PC-3 (cell line): Measurements from ENCODE around the gene ADAMTSL1. TPM values are rescaled to one million over a fixed set of nuclear protein-coding genes. Genes with fewer than 3 reads are reported as not detected.

Experiments used
- ATAC-seq: fragments of 200-7000 bp; cut with Tn5 transposase; 2 replicates; pipeline ENCODE4 v1.9.1; 2020; ENCODE audit warnings: mild to moderate bottlenecking, moderate library complexity
- BruUV-seq: library from RNA; stranded (reverse); fragments of 400-500 nt; replicated peaks from 2 replicates; lab custom pipeline; 2021; lab: Mats Ljungman, UMichigan
- CTCF ChIA-PET: fragments of 300-600 bp; sonication (Branson Sonifier 250); formaldehyde crosslinking; loops from one replicate; lab custom pipeline; 2022; ENCODE audit warnings: antibody characterized with exemption; lab: Charles Lee
- POLR2A ChIA-PET: fragments of 300-600 bp; sonication (Branson Sonifier 250); formaldehyde crosslinking; loops from one replicate; lab custom pipeline; 2022; ENCODE audit warnings: antibody characterized with exemption; ENCODE audit not compliant: unreplicated experiment; lab: Charles Lee
- DNase-seq: peaks from one replicate; pipeline ENCODE4 v3.0.0-alpha.2; 2015
- H2AFZ ChIP-seq: fragments of 300-600 bp; sonication (generic); 2 replicates; pipeline ENCODE4 v1.6.0; 2016; ENCODE audit warnings: antibody characterized with exemption, low read length
- H3F3A ChIP-seq: fragments of 300-600 bp; sonication (generic); one replicate; pipeline ENCODE4 v1.6.0; 2017; ENCODE audit warnings: antibody characterized with exemption, low read length, control low read depth, mild to moderate bottlenecking; ENCODE audit not compliant: unreplicated experiment
- H3K27ac ChIP-seq: fragments of 300-600 bp; sonication (generic); 2 replicates; pipeline ENCODE4 v1.5.1; 2016; ENCODE audit warnings: mild to moderate bottlenecking, low read length
- H3K27me3 ChIP-seq: fragments of 300-600 bp; sonication (generic); 2 replicates; pipeline ENCODE4 v1.6.1; 2016; ENCODE audit warnings: low read length, mixed read lengths
- H3K36me3 ChIP-seq: fragments of 300-600 bp; sonication (generic); 2 replicates; pipeline ENCODE4 v1.6.1; 2016; ENCODE audit warnings: low read depth, mixed run types, low read length, mixed read lengths
- H3K4me1 ChIP-seq: fragments of 300-600 bp; sonication (generic); 2 replicates; pipeline ENCODE4 v1.5.1; 2016; ENCODE audit warnings: low read length; ENCODE audit not compliant: insufficient read depth
- H3K4me2 ChIP-seq: fragments of 300-600 bp; sonication (generic); 2 replicates; pipeline ENCODE4 v1.6.0; 2016; ENCODE audit warnings: low read length
- H3K4me3 ChIP-seq: fragments of 300-600 bp; sonication (generic); 2 replicates; pipeline ENCODE4 v1.5.1; 2016; ENCODE audit warnings: mild to moderate bottlenecking, low read length, mixed read lengths
- H3K79me2 ChIP-seq: fragments of 300-600 bp; sonication (generic); 2 replicates; pipeline ENCODE4 v1.6.1; 2017; ENCODE audit warnings: low read length, mixed read lengths
- H3K9ac ChIP-seq: fragments of 300-600 bp; sonication (generic); 2 replicates; pipeline ENCODE4 v1.6.0; 2016; ENCODE audit warnings: mild to moderate bottlenecking, low read length
- H3K9me2 ChIP-seq: fragments of 300-600 bp; sonication (generic); replicated peaks from 2 replicates; pipeline ENCODE4 v1.6.1; 2016; ENCODE audit warnings: mixed run types, low read length, mixed read lengths
- H3K9me3 ChIP-seq: fragments of 300-600 bp; sonication (generic); 2 replicates; pipeline ENCODE4 v1.6.1; 2016; ENCODE audit warnings: low read length, mixed read lengths
- H4K20me1 ChIP-seq: fragments of 300-600 bp; sonication (generic); 2 replicates; pipeline ENCODE4 v1.6.1; 2016; ENCODE audit warnings: low read length, mixed read lengths
- EZH2 ChIP-seq: fragments of 300-600 bp; sonication (generic); IDR thresholded peaks from one replicate; pipeline ENCODE4 v1.6.1; 2017; ENCODE audit warnings: antibody characterized with exemption, mild to moderate bottlenecking, low read length; ENCODE audit not compliant: unreplicated experiment
- EZH2phosphoT487 ChIP-seq: fragments of 300-600 bp; sonication (generic); IDR thresholded peaks from 2 replicates; pipeline ENCODE4 v1.6.1; 2018; ENCODE audit warnings: mild to moderate bottlenecking, antibody characterized with exemption, low read length, borderline replicate concordance
- intact Hi-C: fragments of 100-400 bp; cut with micrococcal nuclease; formaldehyde crosslinking; loops from 2 replicates; pipeline ENCODE4 v1.9.0; 2023
- total RNA-seq: library from RNA; depleted of rRNA; stranded (reverse); fragments of >200 nt; gene quantifications from 2 replicates; pipeline ENCODE4 v1.2.3, GENCODE V29; 2014
- TF ChIP-seq, protein P1 (sequence below): fragments of 300-600 bp; sonication (generic); conservative IDR thresholded peaks from 2 replicates; pipeline ENCODE4 v1.5.1; 2017; ENCODE audit warnings: antibody characterized with exemption, low read depth, mild to moderate bottlenecking, low read length

The ADAMTSL1 gene
- total RNA-seq, 1 experiment from 2014 or later, result 0.26 TPM

DNA sequence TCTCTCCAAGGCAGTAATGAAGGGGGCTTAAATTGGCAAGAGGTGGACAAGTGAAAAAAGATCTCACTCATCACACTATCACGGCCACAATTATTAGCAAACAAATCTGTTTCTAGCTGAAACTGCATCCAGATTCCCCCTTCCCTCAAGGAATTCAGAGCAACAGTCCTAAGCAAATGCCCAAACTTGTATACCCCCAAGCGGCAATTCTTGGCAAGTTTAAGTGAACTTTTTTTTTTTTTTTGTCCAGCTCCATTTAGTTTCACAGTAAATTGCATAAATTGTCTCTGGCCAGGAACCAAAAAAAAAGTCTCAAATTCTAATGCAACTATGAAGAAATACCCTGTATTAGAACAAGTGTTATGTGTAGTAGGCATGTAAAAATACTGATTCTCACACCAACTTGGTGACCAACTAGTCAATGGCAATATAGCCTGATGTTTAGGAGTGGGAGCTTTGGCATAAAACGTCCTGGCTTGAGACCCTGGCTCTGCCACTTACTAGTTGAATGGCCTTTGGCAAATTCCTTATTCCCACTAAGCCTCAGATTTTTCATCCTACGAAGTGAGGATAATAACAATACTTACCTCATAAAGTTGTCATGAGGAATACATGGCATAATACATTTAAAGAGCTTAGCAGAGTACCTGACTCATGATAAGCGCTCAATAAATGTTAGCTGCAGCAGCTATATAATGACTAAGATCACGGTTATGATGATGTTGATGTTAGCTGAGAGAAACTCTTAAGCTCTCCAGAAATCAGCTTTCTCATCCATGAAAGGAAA, 193.2 kb downstream of the ADAMTSL1 start:
- H3K4me1 ChIP-seq, result peaks cover 28% of the 10 kb centered on the region
- H4K20me1 ChIP-seq, result no peaks in the 10 kb centered on the region
- no peaks in the 10 kb centered on the region for H3K9me2 ChIP-seq
- DNase-seq (peak; percentile 55), ATAC-seq (peak; percentile 68)
- no peaks in the 10 kb centered on the region for H3K9me3 ChIP-seq
- no peaks in the 10 kb centered on the region for H3K27me3 ChIP-seq
- H3K36me3 ChIP-seq, result no peaks in the 10 kb centered on the region
- no peak overlapping the region for H3K4me3 ChIP-seq
- H3K79me2 ChIP-seq, result no peaks in the 10 kb centered on the region
- H3K27ac ChIP-seq, result peak overlapping the region; percentile 17; the same call in 1 of the 2 replicates
- BruUV-seq, result no TSS peak
- H3K4me2 ChIP-seq, result no peak overlapping the region
- TF ChIP-seq EZH2phosphoT487, result no peak
- ChIA-PET CTCF (no interaction called here), POLR2A (interaction anchor here (0.5 kb wide), 1 partner anchor 320 kb away, joined by 3 read pairs; no protein-coding TSS in a partner anchor)
- H2AFZ ChIP-seq, result no peak overlapping the region
- no peaks in the 10 kb centered on the region for H3F3A ChIP-seq
- intact Hi-C loops, result loop anchor here (5.0 kb wide), 2 partner anchors 175 to 410 kb away; no protein-coding TSS in a partner anchor
- no peak overlapping the region for H3K9ac ChIP-seq

DNA sequence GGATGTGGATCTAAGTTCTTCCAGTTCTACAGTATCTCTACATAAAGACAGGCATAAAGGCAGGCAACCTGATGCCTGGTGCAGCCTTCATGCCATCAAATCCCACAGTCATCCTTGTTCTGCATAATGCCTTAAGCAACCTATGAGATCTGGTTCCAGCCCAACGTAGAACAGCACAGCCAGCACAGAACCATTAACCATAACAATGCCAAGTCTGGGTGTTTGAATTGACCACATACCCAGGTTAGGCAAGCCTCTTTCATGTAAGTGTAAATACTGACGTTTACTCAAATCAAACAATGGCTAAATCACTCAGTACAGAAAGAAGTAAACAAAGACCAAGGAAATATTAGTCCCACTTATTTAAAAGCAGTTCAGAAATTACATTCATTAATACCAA, 195.0 kb downstream of the ADAMTSL1 start:
- Histone ChIP-seq H2AFZ (no peak overlapping the region), H4K20me1 (no peaks in the 10 kb centered on the region), H3K27ac (peak overlapping the region; percentile 24; the same call in 1 of the 2 replicates), H3F3A (no peaks in the 10 kb centered on the region), H3K4me3 (no peak overlapping the region), H3K79me2 (no peaks in the 10 kb centered on the region), H3K4me1 (peaks cover 41% of the 10 kb centered on the region), H3K9me2 (no peaks in the 10 kb centered on the region), H3K4me2 (peak overlapping the region; percentile 4; the same call in 1 of the 2 replicates), H3K9ac (no peak overlapping the region), H3K9me3 (no peaks in the 10 kb centered on the region), H3K36me3 (no peaks in the 10 kb centered on the region), H3K27me3 (no peaks in the 10 kb centered on the region)
- CTCF ChIA-PET, result no interaction called here
- intact Hi-C loops, result loop anchor here (5.0 kb wide), 2 partner anchors 177 to 412 kb away; no protein-coding TSS in a partner anchor
- POLR2A ChIA-PET, result no interaction called here
- DNase-seq (peak; percentile 80), ATAC-seq (peak; percentile 88)
- TF ChIP-seq, protein P1, sequence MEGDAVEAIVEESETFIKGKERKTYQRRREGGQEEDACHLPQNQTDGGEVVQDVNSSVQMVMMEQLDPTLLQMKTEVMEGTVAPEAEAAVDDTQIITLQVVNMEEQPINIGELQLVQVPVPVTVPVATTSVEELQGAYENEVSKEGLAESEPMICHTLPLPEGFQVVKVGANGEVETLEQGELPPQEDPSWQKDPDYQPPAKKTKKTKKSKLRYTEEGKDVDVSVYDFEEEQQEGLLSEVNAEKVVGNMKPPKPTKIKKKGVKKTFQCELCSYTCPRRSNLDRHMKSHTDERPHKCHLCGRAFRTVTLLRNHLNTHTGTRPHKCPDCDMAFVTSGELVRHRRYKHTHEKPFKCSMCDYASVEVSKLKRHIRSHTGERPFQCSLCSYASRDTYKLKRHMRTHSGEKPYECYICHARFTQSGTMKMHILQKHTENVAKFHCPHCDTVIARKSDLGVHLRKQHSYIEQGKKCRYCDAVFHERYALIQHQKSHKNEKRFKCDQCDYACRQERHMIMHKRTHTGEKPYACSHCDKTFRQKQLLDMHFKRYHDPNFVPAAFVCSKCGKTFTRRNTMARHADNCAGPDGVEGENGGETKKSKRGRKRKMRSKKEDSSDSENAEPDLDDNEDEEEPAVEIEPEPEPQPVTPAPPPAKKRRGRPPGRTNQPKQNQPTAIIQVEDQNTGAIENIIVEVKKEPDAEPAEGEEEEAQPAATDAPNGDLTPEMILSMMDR, result no peak
- no peak for TF ChIP-seq EZH2phosphoT487
- no peak for TF ChIP-seq EZH2
- no TSS peak for BruUV-seq

DNA sequence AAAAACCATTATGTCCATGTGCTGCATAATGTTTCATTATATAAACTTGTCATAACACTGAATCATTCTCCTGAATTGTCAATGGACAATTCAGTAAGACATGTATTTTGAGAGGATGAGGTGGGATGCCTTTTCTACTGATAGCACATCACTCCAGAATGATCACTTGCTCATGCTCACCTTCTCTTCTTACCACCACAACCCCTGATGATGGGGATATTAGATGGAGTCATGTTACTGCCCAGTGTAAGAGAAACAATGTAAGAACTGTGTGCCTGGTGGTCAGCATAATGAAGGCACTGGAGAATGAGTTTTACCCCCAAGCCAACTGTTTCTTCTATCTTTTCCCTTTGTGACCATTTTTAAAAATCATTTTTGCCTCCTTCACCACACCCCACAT, 198.8 kb downstream of the ADAMTSL1 start:
- H3K36me3 ChIP-seq, result no peaks in the 10 kb centered on the region
- POLR2A ChIA-PET, result no interaction called here
- H3K4me3 ChIP-seq, result no peak overlapping the region

More for the DNA sequence above, 198.8 kb downstream of the ADAMTSL1 start:
- H3K27me3 ChIP-seq, result no peaks in the 10 kb centered on the region
- 0 out of 2 replicates have a peak overlapping the region, but pooled peaks have one; percentile 4 for H3K27ac ChIP-seq
- no peak for DNase-seq
- no peaks in the 10 kb centered on the region for H3K9me3 ChIP-seq
- CTCF ChIA-PET, result no interaction called here
- peaks cover 32% of the 10 kb centered on the region for H3K4me1 ChIP-seq
- no peak overlapping the region for H3K9ac ChIP-seq
- no peaks in the 10 kb centered on the region for H3F3A ChIP-seq
- no peaks in the 10 kb centered on the region for H3K79me2 ChIP-seq
- H4K20me1 ChIP-seq, result no peaks in the 10 kb centered on the region
- no peak overlapping the region for H2AFZ ChIP-seq
- no peaks in the 10 kb centered on the region for H3K9me2 ChIP-seq
- TF ChIP-seq, protein P1, result no peak
- TF ChIP-seq EZH2phosphoT487, result no peak
- no peak for TF ChIP-seq EZH2
- no peak for ATAC-seq
- no peak overlapping the region for H3K4me2 ChIP-seq
- no TSS peak for BruUV-seq
- intact Hi-C loops, result no loop called here
